ENCODE data around the gene PRMT7.

Gene PRMT7

DNA sequence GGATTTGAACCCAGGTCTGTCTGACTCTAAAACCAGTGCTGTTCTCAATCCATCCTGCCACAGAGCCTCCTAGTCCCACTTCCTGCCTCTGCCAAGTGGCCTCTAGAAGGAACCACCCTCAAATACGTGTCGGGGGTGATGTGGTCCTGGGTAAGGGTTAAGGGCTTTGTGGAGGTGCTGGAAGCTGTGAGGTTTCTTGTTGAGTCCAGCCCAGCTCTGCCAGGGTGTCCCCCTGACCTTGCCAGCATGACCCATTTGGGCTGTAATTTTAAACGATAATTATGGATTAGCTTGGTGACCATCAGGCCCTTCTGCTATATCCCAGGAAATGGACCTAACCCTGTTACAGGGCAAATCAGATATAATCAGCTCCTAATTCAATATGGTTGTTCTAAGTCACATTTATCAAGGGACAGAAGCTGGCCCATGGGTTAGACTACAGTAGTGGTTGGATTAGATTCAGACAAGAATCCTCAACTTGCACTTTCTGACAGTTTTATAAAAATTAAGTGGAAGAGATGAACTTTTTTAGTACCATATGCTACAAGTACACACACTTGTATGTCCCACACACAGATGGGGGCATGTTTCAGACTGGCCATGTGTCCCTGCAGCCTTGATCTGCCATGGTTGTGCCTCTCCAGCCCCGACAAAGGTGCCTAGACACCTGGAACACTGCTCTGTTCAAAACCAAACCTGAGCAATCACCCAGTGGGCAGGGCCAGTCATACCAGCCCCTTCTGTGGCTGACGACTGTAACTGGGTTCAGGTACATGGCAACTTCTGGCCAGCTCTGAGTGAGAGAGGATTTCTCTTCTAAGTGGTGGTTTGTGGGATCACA lies 89.5 kb downstream of the PRMT7 start:
- no peak for DNase-seq

DNA sequence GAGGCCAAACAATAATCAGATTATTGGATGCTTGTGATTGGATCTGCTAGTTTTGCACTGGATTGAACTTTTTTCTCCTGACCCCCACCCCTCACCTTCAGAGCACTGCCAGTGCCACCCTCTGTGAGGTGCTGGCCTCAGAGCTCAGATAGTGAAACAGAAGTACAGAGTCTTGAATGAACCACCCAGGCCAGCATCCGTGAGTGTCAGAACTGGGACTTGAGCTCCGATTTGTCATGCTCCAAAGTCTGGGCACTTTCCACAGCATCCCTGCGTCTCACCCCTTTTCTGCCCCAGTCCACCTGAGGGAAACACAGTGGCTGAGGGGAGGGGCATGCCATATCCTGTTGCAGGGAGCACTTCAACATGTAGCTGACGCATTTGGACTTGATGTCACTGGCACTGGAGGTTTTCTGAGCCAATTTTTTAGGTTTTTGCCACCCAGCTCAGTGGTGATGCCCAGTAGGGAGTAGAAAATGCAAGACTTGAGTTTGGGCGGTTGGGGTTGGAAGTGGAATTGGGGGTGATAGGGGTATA lies 90.2 kb downstream of the PRMT7 start:
- DNase-seq: no peak

DNA sequence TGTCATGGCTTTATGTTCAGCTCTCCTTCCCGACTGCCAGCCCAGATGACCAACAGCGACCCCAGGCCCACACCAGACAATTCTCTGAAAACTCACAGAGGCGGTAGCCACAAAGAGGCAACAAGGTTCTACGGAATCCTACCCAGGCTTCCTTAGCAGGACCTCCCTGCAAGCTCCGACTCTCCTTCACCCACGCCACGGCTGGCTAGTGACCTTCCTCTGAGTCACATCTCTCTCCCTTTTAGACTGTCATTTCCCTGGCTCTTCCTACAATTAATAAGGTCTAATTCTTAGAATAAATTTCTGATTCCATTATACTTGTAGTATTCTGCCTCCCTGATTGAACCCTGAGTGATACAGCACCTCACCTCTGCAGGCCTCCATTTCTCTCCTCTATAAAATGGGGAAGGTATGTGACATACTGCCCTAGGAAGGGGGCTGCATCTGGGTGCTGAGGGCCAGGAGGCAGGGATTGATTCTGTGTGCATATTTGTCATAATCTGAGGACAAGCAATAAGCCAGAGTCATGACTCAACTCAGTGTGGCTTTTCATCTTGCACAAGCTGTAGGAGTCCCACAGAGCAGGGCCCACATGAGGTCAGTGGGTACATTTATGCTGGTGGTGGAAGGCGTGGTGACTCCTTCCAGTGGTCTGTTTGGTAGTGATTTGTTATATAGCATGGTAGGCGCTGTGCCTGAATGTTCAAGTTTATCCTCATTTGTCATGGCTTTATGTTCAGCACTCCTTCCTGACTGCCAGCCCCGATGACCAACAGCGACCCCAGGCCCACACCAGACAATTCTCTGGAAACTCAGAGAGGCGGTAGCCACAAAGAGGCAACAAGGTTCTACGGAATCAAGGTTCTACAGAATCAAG lies 91.3 kb downstream of the PRMT7 start:
- no peak for DNase-seq

DNA sequence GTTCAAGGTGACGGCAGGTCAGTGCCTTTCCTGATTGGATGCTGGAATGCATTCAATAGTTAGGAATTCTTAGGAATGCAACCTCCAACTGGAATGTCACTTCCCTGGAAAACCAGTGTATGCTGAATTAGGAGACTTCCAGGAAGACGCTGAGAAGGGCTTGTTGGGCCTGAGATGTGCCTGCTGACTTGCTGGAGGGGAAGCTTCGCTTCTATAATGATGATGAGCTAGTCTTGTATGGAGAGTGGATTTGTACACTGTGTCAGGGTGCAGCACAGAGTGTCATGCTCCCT lies 91.9 kb downstream of the PRMT7 start:
- no peak for DNase-seq

DNA sequence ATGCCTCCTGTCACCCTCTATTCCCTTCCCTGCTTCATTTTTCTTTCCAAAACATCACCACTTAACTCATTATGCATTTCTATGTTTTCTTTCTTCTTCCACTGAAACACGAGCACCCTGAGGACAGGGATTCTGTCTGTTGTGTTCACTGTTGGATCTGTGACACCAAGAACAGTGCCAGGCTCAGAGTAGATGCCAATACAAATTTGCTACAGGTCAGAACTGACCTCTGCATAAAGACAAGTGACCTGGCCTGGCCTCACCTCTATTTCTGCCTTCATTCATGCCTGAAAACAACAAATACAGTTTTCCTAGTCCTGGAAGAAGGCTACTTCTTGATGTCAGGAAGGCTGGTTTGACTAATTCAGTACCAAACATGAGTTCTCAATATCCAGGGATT lies 92.4 kb downstream of the PRMT7 start:
- no peak for DNase-seq

DNA sequence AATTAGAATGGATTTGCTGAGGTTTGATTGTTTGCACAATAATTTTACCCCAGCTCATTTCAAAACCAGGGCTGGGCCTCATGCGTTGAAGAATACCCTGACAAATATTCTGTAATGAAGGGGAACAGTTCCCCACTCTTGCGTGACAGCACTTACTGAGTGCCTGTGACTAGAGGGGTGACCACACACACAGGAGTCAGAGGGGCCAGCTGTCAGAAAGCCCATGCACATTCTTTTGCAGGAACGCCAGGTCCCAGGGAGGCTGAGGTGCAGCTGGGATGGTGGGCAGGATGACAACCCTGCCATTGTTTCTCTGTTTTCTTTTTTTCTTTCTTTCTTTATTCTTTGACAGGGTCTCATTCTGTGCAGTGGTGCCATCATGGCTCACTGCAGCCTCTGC lies 92.9 kb downstream of the PRMT7 start:
- no peak for DNase-seq

DNA sequence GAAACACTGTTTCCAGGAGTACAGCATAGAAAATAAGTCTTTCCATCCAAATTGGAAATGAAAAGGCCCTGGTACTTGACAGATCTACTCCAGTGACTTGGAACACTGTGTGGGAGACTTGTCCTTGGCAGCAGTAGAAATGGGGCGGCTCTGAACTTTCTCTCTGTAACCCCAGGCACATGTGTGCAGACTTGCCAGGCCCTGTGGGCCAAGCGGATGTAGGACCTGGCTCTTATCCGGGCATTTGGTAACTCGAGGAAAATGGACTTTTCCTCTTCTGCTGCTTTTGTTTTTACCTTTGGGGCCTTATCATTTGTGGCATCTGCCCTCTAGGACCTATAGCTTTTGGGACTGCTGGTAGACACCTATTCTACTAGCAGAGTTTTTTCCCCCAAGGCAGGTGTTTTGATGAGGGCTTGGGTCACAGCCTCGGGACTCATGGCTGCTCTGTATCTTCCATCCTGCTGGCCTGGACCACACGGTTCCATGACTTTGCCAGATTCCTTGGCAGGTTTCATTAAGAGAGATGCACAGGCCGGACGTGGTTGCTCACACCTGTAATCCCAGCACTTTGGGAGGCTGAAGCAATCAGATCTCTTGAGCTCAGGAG lies 94.0 kb downstream of the PRMT7 start:
- no peak for DNase-seq

DNA sequence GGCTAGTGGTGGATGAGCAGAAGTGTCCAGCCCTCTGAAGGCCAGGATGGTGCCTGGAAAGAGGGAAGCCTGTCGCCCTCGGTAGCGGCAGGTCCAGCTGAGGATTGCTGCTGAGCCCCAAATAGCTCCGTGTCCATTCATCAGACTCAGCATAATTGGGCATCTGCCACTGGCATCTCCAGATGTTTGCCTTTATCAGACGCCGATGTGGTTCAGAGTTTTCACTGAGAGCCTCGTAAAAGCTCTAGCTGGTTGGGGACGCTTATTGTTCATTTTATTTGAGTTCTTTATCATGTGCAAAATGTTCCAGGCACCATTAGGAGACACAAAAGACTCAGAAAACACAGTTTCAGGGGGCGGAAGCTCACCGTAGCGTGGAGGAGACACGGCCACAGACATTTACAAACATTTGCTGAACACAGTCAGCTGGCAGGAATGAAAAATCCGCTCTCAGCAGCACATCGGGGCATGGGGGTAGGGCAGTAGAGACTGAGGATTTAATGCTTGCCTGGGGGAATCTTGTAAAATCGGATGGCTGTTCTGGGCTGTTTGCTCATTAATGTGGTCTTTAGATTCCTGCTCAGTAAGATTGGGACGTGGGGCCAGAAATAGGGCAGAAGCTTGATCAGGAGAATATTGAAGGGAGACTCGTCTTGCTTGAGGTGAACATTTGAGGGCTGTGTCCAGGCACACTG lies 95.8 kb downstream of the PRMT7 start:
- DNase-seq: no peak

All from activated gamma-delta T cell (primary cell).